Activated CD8-positive, alpha-beta memory T cell treated with anti-CD3 and anti-CD28 coated beads, Interleukin-2, amount 10 ng/mL, durations not matched to agents 7 days and 5 days (primary cell): ENCODE data around the gene PLEKHA4. TPM values are rescaled to one million over a fixed set of nuclear protein-coding genes. Genes with fewer than 3 reads are reported as not detected.

Experiments used
- ATAC-seq: fragments of 150-1000 bp; cut with Tn5 transposase; one replicate; pipeline ENCODE4 v1.10.0; 2021; ENCODE audit warnings: moderate library complexity
- CTCF ChIA-PET: fragments of 350-600 bp; sonication (Branson Sonifier 250); formaldehyde crosslinking; loops from one replicate; lab custom pipeline; 2021; ENCODE audit warnings: antibody characterized with exemption; lab: Charles Lee
- DNase-seq: peaks from one replicate; pipeline ENCODE4 v3.0.0-alpha.2; 2020
- H3K27ac Mint-ChIP-seq: one replicate; pipeline ENCODE4 v1.8.0; 2021; ENCODE audit warnings: mild to moderate bottlenecking, mixed read lengths
- H3K27me3 Mint-ChIP-seq: one replicate; pipeline ENCODE4 v1.8.0; 2021; ENCODE audit warnings: mixed read lengths
- H3K36me3 Mint-ChIP-seq: one replicate; pipeline ENCODE4 v1.8.0; 2021; ENCODE audit warnings: mild to moderate bottlenecking, mixed read lengths
- H3K4me1 Mint-ChIP-seq: one replicate; pipeline ENCODE4 v1.8.0; 2021; ENCODE audit warnings: mixed read lengths
- H3K4me3 Mint-ChIP-seq: one replicate; pipeline ENCODE4 v1.8.0; 2021; ENCODE audit warnings: mild to moderate bottlenecking, moderate library complexity, mixed read lengths
- H3K9me3 Mint-ChIP-seq: one replicate; pipeline ENCODE4 v1.8.0; 2022; ENCODE audit warnings: low read depth, mixed read lengths
- total RNA-seq, 2 experiments: library from RNA; stranded (reverse); gene quantifications; one replicate each; pipeline ENCODE4 v1.2.3, GENCODE V29; 2021

The PLEKHA4 gene
- total RNA-seq, 2 experiments from 2014 or later, result 2.2 to 5.6 TPM

- no peak for DNase-seq
- Mint-ChIP-seq H3K4me3 (no peak overlapping the region), H3K27ac (no peak overlapping the region), H3K27me3 (no peaks in the 10 kb centered on the region), H3K4me1 (peaks cover 5% of the 10 kb centered on the region), H3K9me3 (no peaks in the 10 kb centered on the region), H3K36me3 (no peaks in the 10 kb centered on the region)
- CTCF ChIA-PET, result interaction anchor here (1.4 to 1.5 kb wide), 2 partner anchors 12 to 36 kb away, joined by 6 to 7 read pairs; no protein-coding TSS in a partner anchor
- no peak for ATAC-seq
Observed at GRCh38 chr19:48830965-48831364, 37.5 kb downstream of the PLEKHA4 start.

- Mint-ChIP-seq H3K36me3 (no peaks in the 10 kb centered on the region), H3K4me1 (no peaks in the 10 kb centered on the region), H3K27me3 (no peaks in the 10 kb centered on the region), H3K27ac (no peak overlapping the region), H3K9me3 (no peaks in the 10 kb centered on the region), H3K4me3 (no peak overlapping the region)
- ATAC-seq (no peak), DNase-seq (no peak)
- CTCF ChIA-PET, result interaction anchor here (1.2 to 4.0 kb wide), 4 partner anchors 12 to 243 kb away, joined by 3 to 27 read pairs (median 6); no protein-coding TSS in a partner anchor
Observed at GRCh38 chr19:48830088-48830487, 38.3 kb downstream of the PLEKHA4 start.

GRCh38 chr19:48826606-48827020 is 41.8 kb downstream of the PLEKHA4 start:
- Mint-ChIP-seq H3K9me3 (no peaks in the 10 kb centered on the region), H3K4me3 (no peak overlapping the region), H3K27ac (no peak overlapping the region), H3K27me3 (no peaks in the 10 kb centered on the region), H3K4me1 (no peaks in the 10 kb centered on the region), H3K36me3 (no peaks in the 10 kb centered on the region)
- no peak for ATAC-seq
- no peak for DNase-seq
- CTCF ChIA-PET, result interaction anchor here (0.6 to 4.0 kb wide), 6 partner anchors 15 to 151 kb away, joined by 3 to 27 read pairs (median 4); no protein-coding TSS in a partner anchor

DNA sequence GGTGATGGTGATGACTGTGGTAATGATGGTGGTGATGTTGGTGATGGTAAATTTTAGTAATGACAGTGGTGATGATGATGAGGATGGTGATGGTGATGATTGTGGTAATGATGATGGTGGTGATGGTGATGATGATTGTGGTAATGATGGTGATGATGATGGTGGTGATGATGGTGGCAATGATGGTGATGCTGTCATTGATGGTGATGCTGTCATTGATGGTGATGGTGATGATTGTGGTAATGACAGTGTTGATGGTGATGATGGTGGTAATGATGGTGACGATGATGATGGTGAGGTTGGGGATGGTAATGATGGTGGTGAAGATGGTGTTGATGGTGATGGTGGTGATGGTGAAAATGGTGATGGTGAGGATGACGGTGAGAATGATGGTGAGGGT is 45.9 kb downstream of the PLEKHA4 start:
- Mint-ChIP-seq H3K36me3 (no peaks in the 10 kb centered on the region), H3K9me3 (no peaks in the 10 kb centered on the region), H3K27me3 (no peaks in the 10 kb centered on the region), H3K27ac (no peak overlapping the region), H3K4me3 (no peak overlapping the region), H3K4me1 (no peaks in the 10 kb centered on the region)
- CTCF ChIA-PET, result interaction anchor here (1.0 kb wide), 1 partner anchor 27 kb away, joined by 3 read pairs; no protein-coding TSS in a partner anchor
- no peak for DNase-seq
- no peak for ATAC-seq

DNA sequence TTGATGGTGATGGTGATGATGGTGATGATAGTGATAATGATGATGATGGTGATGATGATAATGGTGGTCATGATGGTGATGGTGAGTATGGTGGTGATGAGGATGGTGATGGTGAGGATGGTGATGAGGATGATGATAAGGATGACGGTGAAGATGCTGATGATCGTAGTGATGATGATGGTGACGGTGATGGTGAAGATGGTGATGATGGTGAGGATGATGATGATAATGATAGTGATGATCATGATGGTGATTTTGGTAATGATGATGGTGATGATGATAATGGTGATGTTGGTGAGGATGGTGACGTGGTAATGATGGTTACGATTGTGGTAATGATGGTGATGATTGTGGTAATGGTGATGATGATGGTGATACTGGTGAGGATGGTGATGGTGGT is 46.8 kb downstream of the PLEKHA4 start:
- Mint-ChIP-seq H3K9me3 (no peaks in the 10 kb centered on the region), H3K4me1 (no peaks in the 10 kb centered on the region), H3K27ac (no peak overlapping the region), H3K4me3 (no peak overlapping the region), H3K36me3 (no peaks in the 10 kb centered on the region), H3K27me3 (no peaks in the 10 kb centered on the region)
- CTCF ChIA-PET, result interaction anchor here (0.9 to 1.4 kb wide), 2 partner anchors 21 to 25 kb away, joined by 3 to 4 read pairs; no protein-coding TSS in a partner anchor
- ATAC-seq, result no peak
- no peak for DNase-seq

GRCh38 chr19:48819366-48819816 is 49.0 kb downstream of the PLEKHA4 start:
- no peak for DNase-seq
- Mint-ChIP-seq H3K9me3 (no peaks in the 10 kb centered on the region), H3K27ac (no peak overlapping the region), H3K27me3 (no peaks in the 10 kb centered on the region), H3K4me3 (no peak overlapping the region), H3K36me3 (no peaks in the 10 kb centered on the region), H3K4me1 (peaks cover 4% of the 10 kb centered on the region)
- no peak for ATAC-seq
- CTCF ChIA-PET, result no interaction called here

DNA sequence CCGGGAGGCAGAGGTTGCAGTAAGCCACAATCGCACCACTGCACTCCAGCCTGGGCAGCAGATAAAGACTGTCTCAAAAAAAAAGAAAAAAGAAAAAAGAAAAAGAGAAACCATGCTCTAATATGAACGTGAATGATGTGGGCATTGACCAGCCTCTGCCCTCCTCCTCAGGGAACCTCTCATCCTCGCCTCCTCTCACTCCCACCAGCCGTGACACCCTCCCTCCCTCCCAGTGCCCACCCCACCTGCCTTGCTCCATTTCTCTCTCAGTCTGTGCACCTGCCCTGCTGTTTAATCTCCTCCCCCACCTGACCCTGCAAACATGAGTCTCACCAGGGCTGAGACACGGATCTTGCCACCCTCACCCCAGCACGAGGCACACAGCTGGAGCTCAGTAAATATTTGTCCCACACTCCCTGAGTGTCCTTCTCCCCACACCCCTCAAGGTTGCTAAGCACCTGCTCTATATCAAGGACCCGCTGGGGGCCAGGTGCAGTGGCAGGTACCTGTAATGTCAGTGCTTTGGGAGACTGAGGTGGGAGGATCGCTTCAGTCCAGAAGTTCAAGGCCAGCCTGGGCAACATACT is 50.1 kb downstream of the PLEKHA4 start:
- Mint-ChIP-seq H3K4me1 (peaks cover 4% of the 10 kb centered on the region), H3K27me3 (no peaks in the 10 kb centered on the region), H3K4me3 (no peak overlapping the region), H3K36me3 (no peaks in the 10 kb centered on the region), H3K27ac (no peak overlapping the region), H3K9me3 (no peaks in the 10 kb centered on the region)
- DNase-seq, result no peak
- no peak for ATAC-seq
- CTCF ChIA-PET, result no interaction called here

DNA sequence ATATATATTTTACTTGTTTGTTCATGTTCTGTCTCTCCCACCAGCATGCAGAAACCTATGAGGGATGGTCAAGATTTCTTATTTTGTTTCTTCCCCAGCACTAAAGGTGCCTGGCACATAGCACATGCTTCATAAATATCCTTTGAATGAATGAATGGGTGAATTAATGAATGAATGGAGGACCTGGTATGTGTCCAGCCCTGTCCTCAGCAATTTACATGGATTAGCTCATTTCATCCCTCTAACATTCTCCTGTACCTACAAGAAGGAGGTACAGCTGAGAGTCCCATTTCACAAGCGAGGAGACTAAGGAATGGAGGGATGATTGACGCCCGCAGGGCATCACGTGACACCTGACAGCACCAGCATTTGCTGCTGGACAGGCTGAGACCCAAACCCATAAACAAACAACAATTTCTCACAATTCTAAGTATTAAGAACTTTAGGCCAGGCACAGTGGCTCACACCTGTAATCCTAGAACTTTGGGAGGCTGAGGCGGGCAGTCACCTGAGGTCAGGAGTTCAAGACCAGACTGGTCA is 50.8 kb downstream of the PLEKHA4 start:
- no peaks in the 10 kb centered on the region for H3K27me3 Mint-ChIP-seq
- H3K4me1 Mint-ChIP-seq, result peaks cover 4% of the 10 kb centered on the region
- ATAC-seq (no peak), DNase-seq (no peak)
- no peak overlapping the region for H3K27ac Mint-ChIP-seq
- CTCF ChIA-PET, result interaction anchor here (1.3 kb wide), 1 partner anchor 22 kb away, joined by 7 read pairs; no protein-coding TSS in a partner anchor
- H3K9me3 Mint-ChIP-seq, result no peaks in the 10 kb centered on the region
- H3K4me3 Mint-ChIP-seq, result no peak overlapping the region
- H3K36me3 Mint-ChIP-seq, result no peaks in the 10 kb centered on the region

- Mint-ChIP-seq H3K4me1 (peaks cover 9% of the 10 kb centered on the region), H3K27ac (no peak overlapping the region), H3K36me3 (no peaks in the 10 kb centered on the region), H3K4me3 (no peak overlapping the region), H3K27me3 (no peaks in the 10 kb centered on the region), H3K9me3 (no peaks in the 10 kb centered on the region)
- CTCF ChIA-PET, result interaction anchor here (0.7 to 2.1 kb wide), 5 partner anchors 9 to 177 kb away, joined by 3 to 8 read pairs (median 4); partner anchors contain the start of genes GYS1 and RUVBL2
- ATAC-seq (no peak), DNase-seq (no peak)
Observed at GRCh38 chr19:48815870-48816501, 52.4 kb downstream of the PLEKHA4 start.

DNA sequence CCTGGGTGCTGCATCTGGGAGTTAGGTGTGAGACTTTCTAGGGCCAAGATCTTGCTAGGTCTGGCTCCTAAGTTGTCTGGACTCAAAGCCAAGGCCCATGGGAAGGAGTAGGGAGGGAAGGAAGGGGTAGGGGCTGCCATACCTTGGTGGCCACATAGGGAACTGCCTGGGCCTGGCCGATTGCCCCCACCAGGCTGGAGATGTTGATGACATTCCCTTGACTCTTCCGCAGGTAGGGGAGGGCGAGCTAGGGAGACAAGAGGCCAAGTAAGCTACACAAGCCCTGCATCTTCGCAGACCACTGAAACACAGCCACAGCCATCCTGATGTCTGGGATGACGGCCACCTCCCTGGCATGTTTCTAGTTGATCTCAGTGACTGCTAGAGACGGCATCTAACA is 53.5 kb downstream of the PLEKHA4 start:
- Mint-ChIP-seq H3K9me3 (no peaks in the 10 kb centered on the region), H3K27ac (no peak overlapping the region), H3K27me3 (no peaks in the 10 kb centered on the region), H3K4me1 (peaks cover 13% of the 10 kb centered on the region), H3K36me3 (no peaks in the 10 kb centered on the region), H3K4me3 (no peak overlapping the region)
- CTCF ChIA-PET, result interaction anchor here (1.0 to 2.1 kb wide), 3 partner anchors 13 to 26 kb away, joined by 3 to 8 read pairs (median 7); no protein-coding TSS in a partner anchor
- no peak for ATAC-seq
- no peak for DNase-seq

- no peaks in the 10 kb centered on the region for H3K36me3 Mint-ChIP-seq
- H3K27ac Mint-ChIP-seq, result no peak overlapping the region
- no peak for ATAC-seq
- CTCF ChIA-PET, result interaction anchor here (1.0 to 9.0 kb wide), 4 partner anchors 19 to 138 kb away, joined by 3 to 92 read pairs (median 14); no protein-coding TSS in a partner anchor
- no peak for DNase-seq
- H3K4me3 Mint-ChIP-seq, result no peak overlapping the region
- H3K9me3 Mint-ChIP-seq, result no peaks in the 10 kb centered on the region
- H3K27me3 Mint-ChIP-seq, result no peaks in the 10 kb centered on the region
- peaks cover 24% of the 10 kb centered on the region for H3K4me1 Mint-ChIP-seq
Observed at GRCh38 chr19:48813123-48813913, 55.1 kb downstream of the PLEKHA4 start.

- ATAC-seq (peak; percentile 67), DNase-seq (peak; percentile 81)
- Mint-ChIP-seq H3K9me3 (no peaks in the 10 kb centered on the region), H3K36me3 (no peaks in the 10 kb centered on the region), H3K27me3 (no peaks in the 10 kb centered on the region), H3K27ac (peak overlapping the region; percentile 74), H3K4me1 (peaks cover 27% of the 10 kb centered on the region), H3K4me3 (peak overlapping the region; percentile 71)
- CTCF ChIA-PET, result interaction anchor here (1.0 to 9.0 kb wide), 4 partner anchors 18 to 137 kb away, joined by 3 to 92 read pairs (median 24); partner anchors contain the start of gene HSD17B14
Observed at GRCh38 chr19:48812094-48812929, 56.1 kb downstream of the PLEKHA4 start.
